GM23338 (cell line): ENCODE results near the gene C22orf39. TPM values are rescaled to one million over a fixed set of nuclear protein-coding genes. Genes with fewer than 3 reads are reported as not detected.
A peak's percentile ranks its signal among the peaks of the same experiment; 100 is the strongest.

Experiments
- ATAC-seq: fragments of 200-7000 bp; cut with Tn5 transposase; 3 replicates; pipeline ENCODE4 v1.9.1; 2020
- DNase-seq: peaks from one replicate; pipeline ENCODE4 v3.0.0-alpha.2; 2015; ENCODE audit warnings: low spot score
- H2AFZ ChIP-seq: fragments of 200-600 bp; sonication (generic); 2 replicates; pipeline ENCODE4 v1.8.0; 2016; ENCODE audit warnings: antibody characterized with exemption, mild to moderate bottlenecking, moderate library complexity
- H3F3A ChIP-seq: fragments of 200-600 bp; sonication (generic); replicated peaks from 2 replicates; pipeline ENCODE4 v1.8.0; 2017; ENCODE audit warnings: antibody characterized with exemption, mixed run types, low read depth
- H3K27ac ChIP-seq: fragments of 200-600 bp; sonication (generic); 2 replicates; pipeline ENCODE4 v1.6.1; 2016; ENCODE audit warnings: low read depth
- H3K27me3 ChIP-seq: fragments of 200-600 bp; sonication (generic); 2 replicates; pipeline ENCODE4 v1.8.0; 2016; ENCODE audit warnings: mild to moderate bottlenecking, mixed run types, moderate library complexity; ENCODE audit not compliant: insufficient read depth
- H3K36me3 ChIP-seq: fragments of 200-600 bp; sonication (generic); 2 replicates; pipeline ENCODE4 v1.8.0; 2016; ENCODE audit warnings: mild to moderate bottlenecking; ENCODE audit not compliant: insufficient read depth
- H3K4me1 ChIP-seq: fragments of 200-600 bp; sonication (generic); 2 replicates; pipeline ENCODE4 v1.8.0; 2016; ENCODE audit warnings: mild to moderate bottlenecking, moderate library complexity; ENCODE audit not compliant: insufficient read depth
- H3K4me2 ChIP-seq: fragments of 200-600 bp; sonication (generic); 2 replicates; pipeline ENCODE4 v1.7.1; 2017; ENCODE audit warnings: mixed run types
- H3K4me3 ChIP-seq: fragments of 200-600 bp; sonication (generic); 2 replicates; pipeline ENCODE4 v1.6.1; 2016; ENCODE audit warnings: mixed run types
- H3K79me2 ChIP-seq: fragments of 200-600 bp; sonication (generic); replicated peaks from 2 replicates; pipeline ENCODE4 v1.8.0; 2017; ENCODE audit warnings: mild to moderate bottlenecking; ENCODE audit not compliant: insufficient read depth
- H3K9me2 ChIP-seq: fragments of 200-600 bp; sonication (generic); 2 replicates; pipeline ENCODE4 v1.8.0; 2017; ENCODE audit not compliant: insufficient read depth
- H4K20me1 ChIP-seq: fragments of 200-600 bp; sonication (generic); replicated peaks from 2 replicates; pipeline ENCODE4 v1.8.0; 2017; ENCODE audit warnings: mild to moderate bottlenecking; ENCODE audit not compliant: insufficient read depth
- H3K27ac Mint-ChIP-seq: 2 replicates; pipeline ENCODE4 v1.8.0; 2020; ENCODE audit warnings: inconsistent platforms, mild to moderate bottlenecking, moderate library complexity, mixed read lengths
- H3K27me3 Mint-ChIP-seq: 3 replicates; pipeline ENCODE4 v1.8.0; 2022; ENCODE audit warnings: low read depth, mild to moderate bottlenecking, moderate library complexity, mixed read lengths, inconsistent platforms; ENCODE audit not compliant: insufficient read depth, poor library complexity
- H3K36me3 Mint-ChIP-seq: 3 replicates; pipeline ENCODE4 v1.8.0; 2021; ENCODE audit warnings: low read depth, mild to moderate bottlenecking, inconsistent platforms, moderate library complexity, mixed read lengths
- H3K4me1 Mint-ChIP-seq: 3 replicates; pipeline ENCODE4 v1.8.0; 2020; ENCODE audit warnings: mild to moderate bottlenecking, inconsistent platforms, mixed read lengths
- H3K4me3 Mint-ChIP-seq: 3 replicates; pipeline ENCODE4 v1.8.0; 2021; ENCODE audit warnings: moderate library complexity, mild to moderate bottlenecking, inconsistent platforms, mixed read lengths
- H3K9me3 Mint-ChIP-seq: 3 replicates; pipeline ENCODE4 v1.8.0; 2020; ENCODE audit warnings: moderate library complexity, mild to moderate bottlenecking, inconsistent platforms, mixed read lengths
- CREB1 ChIP-seq: fragments of 250-450 bp; sonication (Bioruptor Pico); IDR thresholded peaks from 2 replicates; pipeline ENCODE4 v1.5.0; 2020; ENCODE audit warnings: low read depth, mild to moderate bottlenecking, moderate library complexity
- EZH2 ChIP-seq: fragments of 200-600 bp; sonication (generic); IDR thresholded peaks from one replicate; pipeline ENCODE4 v1.8.0; 2017; ENCODE audit warnings: antibody characterized with exemption, mild to moderate bottlenecking, low read depth; ENCODE audit not compliant: unreplicated experiment
- NANOG ChIP-seq: IDR thresholded peaks from 2 replicates; pipeline ENCODE4 v1.6.1; 2016; ENCODE audit warnings: antibody characterized with exemption, borderline replicate concordance
- POLR2AphosphoS5 ChIP-seq: IDR thresholded peaks from 2 replicates; pipeline ENCODE4 v1.6.1; 2016; ENCODE audit warnings: antibody characterized with exemption, low read depth
- STAT1 ChIP-seq: IDR thresholded peaks from one replicate; pipeline ENCODE4 v1.6.1; 2016; ENCODE audit warnings: antibody characterized with exemption; ENCODE audit not compliant: unreplicated experiment
- ZNF114 ChIP-seq: fragments of 250-450 bp; sonication (Bioruptor Pico); IDR thresholded peaks from 2 replicates; pipeline ENCODE4 v1.5.0; 2020; ENCODE audit warnings: mild to moderate bottlenecking, moderate library complexity
- polyA plus RNA-seq: library from polyadenylated mRNA; unstranded; fragments of >200 nt; fragmentation: Nextera tagmentation; extraction: Ambion mirVana; gene quantifications from 2 replicates; pipeline ENCODE4 v1.2.1, GENCODE V29; 2016
- total RNA-seq: library from RNA; depleted of rRNA; stranded (reverse); fragments of >200 nt; shearing (Covaris generic); gene quantifications from 2 replicates; pipeline ENCODE4 v1.2.3, GENCODE V29; 2014
- TF ChIP-seq, protein P1 (sequence below): IDR thresholded peaks from 2 replicates; pipeline ENCODE4 v1.6.1; 2016; ENCODE audit warnings: antibody characterized with exemption
- TF ChIP-seq, protein P2 (sequence below): IDR thresholded peaks from one replicate; pipeline ENCODE4 v1.6.1; 2018; ENCODE audit warnings: antibody characterized with exemption; ENCODE audit not compliant: unreplicated experiment

Gene C22orf39
- total and polyA plus RNA-seq, 2 experiments from 2014 or later = 37.4 to 40.2 TPM

DNA sequence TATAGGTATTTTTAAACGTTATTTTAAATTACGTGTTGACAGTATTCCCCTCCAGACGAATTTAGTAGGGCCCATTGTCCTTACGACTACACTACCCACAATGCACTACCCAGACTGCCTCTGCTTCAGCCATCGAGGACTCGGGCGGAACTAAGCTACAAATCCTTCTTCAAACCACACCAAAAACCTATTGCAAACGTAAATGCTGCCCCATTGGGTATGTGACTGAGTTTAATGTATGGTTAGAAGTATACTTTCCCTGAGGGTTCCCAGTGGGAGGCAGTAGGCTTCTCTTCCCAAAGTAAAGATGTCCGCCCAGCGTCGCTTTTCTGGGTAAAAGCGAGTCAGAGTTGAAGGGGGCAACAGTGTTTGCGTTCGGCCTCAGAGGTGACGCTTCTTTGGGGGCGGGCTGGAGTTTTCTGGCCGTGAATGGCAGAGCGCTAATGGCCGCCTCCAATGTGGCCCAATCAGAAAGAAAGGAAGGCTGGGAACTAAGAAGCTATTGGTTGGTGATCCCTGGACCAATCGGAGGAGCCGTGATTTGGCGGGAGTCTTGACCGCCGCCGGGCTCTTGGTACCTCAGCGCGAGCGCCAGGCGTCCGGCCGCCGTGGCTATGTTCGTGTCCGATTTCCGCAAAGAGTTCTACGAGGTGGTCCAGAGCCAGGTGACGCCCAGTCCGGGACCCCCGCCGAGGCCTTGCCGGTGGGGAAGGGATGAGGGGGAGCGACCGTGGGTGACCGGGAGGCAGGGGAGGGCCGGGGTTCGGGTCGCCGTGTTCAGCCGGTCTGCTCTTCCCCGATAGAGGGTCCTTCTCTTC is 32.1 kb upstream of the C22orf39 start, which contains the start of gene CDC45:
Gene CDC45 (plus strand): TSS at position 566 of the 818 bp plus-strand sequence. CDS start 49 bp downstream, at position 615.
- Mint-ChIP-seq H3K27me3 (peaks cover 3% of the 10 kb centered on the region), H3K27ac (peak within 1 kb of the TSS; percentile 100), H3K36me3 (peaks cover 22% of the 10 kb centered on the region), H3K4me3 (peak within 1 kb of the TSS; percentile 97), H3K9me3 (no peaks in the 10 kb centered on the region), H3K4me1 (peaks cover 17% of the 10 kb centered on the region)
- Histone ChIP-seq H3F3A (no peaks in the 10 kb centered on the region), H3K4me1 (peaks cover 13% of the 10 kb centered on the region), H3K4me3 (peak within 1 kb of the TSS; percentile 55), H3K9me2 (no peaks in the 10 kb centered on the region), H3K79me2 (peaks cover 50% of the 10 kb centered on the region), H3K4me2 (peak within 1 kb of the TSS; percentile 98), H3K27me3 (no peaks in the 10 kb centered on the region), H4K20me1 (peaks cover 37% of the 10 kb centered on the region), H3K36me3 (peaks cover 19% of the 10 kb centered on the region), H2AFZ (peak within 1 kb of the TSS; percentile 44; the same call in 1 of the 2 replicates), H3K27ac (peak within 1 kb of the TSS; percentile 89)
- ATAC-seq (peak; percentile 91), DNase-seq (peak; percentile 99)
- TF ChIP-seq, protein P1, sequence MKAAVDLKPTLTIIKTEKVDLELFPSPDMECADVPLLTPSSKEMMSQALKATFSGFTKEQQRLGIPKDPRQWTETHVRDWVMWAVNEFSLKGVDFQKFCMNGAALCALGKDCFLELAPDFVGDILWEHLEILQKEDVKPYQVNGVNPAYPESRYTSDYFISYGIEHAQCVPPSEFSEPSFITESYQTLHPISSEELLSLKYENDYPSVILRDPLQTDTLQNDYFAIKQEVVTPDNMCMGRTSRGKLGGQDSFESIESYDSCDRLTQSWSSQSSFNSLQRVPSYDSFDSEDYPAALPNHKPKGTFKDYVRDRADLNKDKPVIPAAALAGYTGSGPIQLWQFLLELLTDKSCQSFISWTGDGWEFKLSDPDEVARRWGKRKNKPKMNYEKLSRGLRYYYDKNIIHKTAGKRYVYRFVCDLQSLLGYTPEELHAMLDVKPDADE = peak; percentile 74; the same call in 1 of the 2 replicates
- TF ChIP-seq NANOG (peak; percentile 14; the same call in 1 of the 2 replicates), CREB1 (CRISPR knock-in tag) (peak; percentile 80), EZH2 (no peak), STAT1 (no peak), ZNF114 (CRISPR knock-in tag) (0 out of 2 replicates have a peak, but pooled peaks have one; percentile 62), POLR2AphosphoS5 (peak; percentile 67)

DNA sequence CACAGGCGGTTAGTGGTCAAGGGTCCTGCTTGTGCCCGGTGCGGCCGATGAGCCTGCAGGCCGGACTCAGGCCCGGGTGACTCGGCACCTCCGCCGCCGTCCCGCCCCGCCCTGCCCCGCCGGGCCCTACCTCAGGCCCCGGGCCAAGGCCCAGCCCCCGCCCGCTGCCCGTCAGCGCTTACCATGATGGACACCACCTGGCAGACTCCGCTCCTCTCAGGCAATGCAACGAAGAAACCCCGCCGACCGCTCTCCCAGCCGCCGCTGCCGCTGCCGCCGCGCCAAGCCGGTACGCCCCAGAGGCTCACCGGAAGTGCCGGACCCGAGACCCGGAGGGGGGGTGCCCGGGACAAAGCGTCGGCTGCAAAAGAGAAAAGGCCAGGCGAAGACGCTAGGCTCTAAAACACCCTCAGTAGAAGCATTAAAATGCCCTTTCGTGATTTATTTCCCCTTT is 31.4 kb upstream of the C22orf39 start, which contains the start of gene UFD1:
Gene UFD1 (minus strand): TSS at position 293 of the 454 bp plus-strand sequence. CDS start 108 bp downstream, at position 185.
- Mint-ChIP-seq H3K4me3 (peak within 1 kb of the TSS; percentile 97), H3K4me1 (peaks cover 17% of the 10 kb centered on the region), H3K9me3 (no peaks in the 10 kb centered on the region), H3K27ac (peak within 1 kb of the TSS; percentile 100), H3K36me3 (peaks cover 20% of the 10 kb centered on the region), H3K27me3 (peaks cover 3% of the 10 kb centered on the region)
- H3K4me1 ChIP-seq = peaks cover 13% of the 10 kb centered on the region
- peak within 1 kb of the TSS; percentile 55 for H3K4me3 ChIP-seq
- H3K27ac ChIP-seq = peak within 1 kb of the TSS; percentile 89
- H2AFZ ChIP-seq = peak within 1 kb of the TSS; percentile 44; the same call in 1 of the 2 replicates
- peaks cover 16% of the 10 kb centered on the region for H3K36me3 ChIP-seq
- H3K79me2 ChIP-seq = peaks cover 53% of the 10 kb centered on the region
- peaks cover 37% of the 10 kb centered on the region for H4K20me1 ChIP-seq
- H3K27me3 ChIP-seq = no peaks in the 10 kb centered on the region
- H3F3A ChIP-seq = no peaks in the 10 kb centered on the region
- DNase-seq (peak; percentile 92), ATAC-seq (peak; percentile 82)
- peak within 1 kb of the TSS; percentile 98 for H3K4me2 ChIP-seq
- TF ChIP-seq POLR2AphosphoS5 = peak; percentile 69
- TF ChIP-seq, protein P2, sequence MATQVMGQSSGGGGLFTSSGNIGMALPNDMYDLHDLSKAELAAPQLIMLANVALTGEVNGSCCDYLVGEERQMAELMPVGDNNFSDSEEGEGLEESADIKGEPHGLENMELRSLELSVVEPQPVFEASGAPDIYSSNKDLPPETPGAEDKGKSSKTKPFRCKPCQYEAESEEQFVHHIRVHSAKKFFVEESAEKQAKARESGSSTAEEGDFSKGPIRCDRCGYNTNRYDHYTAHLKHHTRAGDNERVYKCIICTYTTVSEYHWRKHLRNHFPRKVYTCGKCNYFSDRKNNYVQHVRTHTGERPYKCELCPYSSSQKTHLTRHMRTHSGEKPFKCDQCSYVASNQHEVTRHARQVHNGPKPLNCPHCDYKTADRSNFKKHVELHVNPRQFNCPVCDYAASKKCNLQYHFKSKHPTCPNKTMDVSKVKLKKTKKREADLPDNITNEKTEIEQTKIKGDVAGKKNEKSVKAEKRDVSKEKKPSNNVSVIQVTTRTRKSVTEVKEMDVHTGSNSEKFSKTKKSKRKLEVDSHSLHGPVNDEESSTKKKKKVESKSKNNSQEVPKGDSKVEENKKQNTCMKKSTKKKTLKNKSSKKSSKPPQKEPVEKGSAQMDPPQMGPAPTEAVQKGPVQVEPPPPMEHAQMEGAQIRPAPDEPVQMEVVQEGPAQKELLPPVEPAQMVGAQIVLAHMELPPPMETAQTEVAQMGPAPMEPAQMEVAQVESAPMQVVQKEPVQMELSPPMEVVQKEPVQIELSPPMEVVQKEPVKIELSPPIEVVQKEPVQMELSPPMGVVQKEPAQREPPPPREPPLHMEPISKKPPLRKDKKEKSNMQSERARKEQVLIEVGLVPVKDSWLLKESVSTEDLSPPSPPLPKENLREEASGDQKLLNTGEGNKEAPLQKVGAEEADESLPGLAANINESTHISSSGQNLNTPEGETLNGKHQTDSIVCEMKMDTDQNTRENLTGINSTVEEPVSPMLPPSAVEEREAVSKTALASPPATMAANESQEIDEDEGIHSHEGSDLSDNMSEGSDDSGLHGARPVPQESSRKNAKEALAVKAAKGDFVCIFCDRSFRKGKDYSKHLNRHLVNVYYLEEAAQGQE = no peak
- H3K9me2 ChIP-seq = no peaks in the 10 kb centered on the region
